Heart left ventricle (tissue), 16 donors: ENCODE measurements around the gene CBLC. TPM values are rescaled to one million over a fixed set of nuclear protein-coding genes. Genes with fewer than 3 reads are reported as not detected.

Experiments used
- ATAC-seq, 4 donors: fragments of 200-7000 bp; cut with Tn5 transposase; one replicate each; pipeline ENCODE4 v1.9.1; 2020 to 2022; ENCODE audit warnings: moderate library complexity in 4 of 4, mild to moderate bottlenecking in 3 of 4, moderate number of reproducible peaks in 1 of 4
- DNase-seq, 5 donors: peaks; one replicate each; pipeline ENCODE4 v3.0.0-alpha.2; 2020
- H3K27ac ChIP-seq, 12 donors: fragments of 200-600 bp; sonication (generic) in 4 of 12; one replicate each; pipeline versions ENCODE4 v1.5.0 to v1.8.0; 2016 to 2022; ENCODE audit warnings: mild to moderate bottlenecking in 2 of 12
- H3K27me3 ChIP-seq, 9 donors: fragments of 200-600 bp; sonication (generic) in 2 of 9; one replicate each; pipeline versions ENCODE4 v1.5.1 to v1.8.0; 2016 to 2022; ENCODE audit warnings: mild to moderate bottlenecking in 3 of 9
- H3K36me3 ChIP-seq, 9 donors: fragments of 200-600 bp; sonication (generic) in 2 of 9; one replicate each; pipeline versions ENCODE4 v1.5.0 to v1.8.0; 2018 to 2022; ENCODE audit warnings: mild to moderate bottlenecking in 2 of 9
- H3K4me1 ChIP-seq, 12 donors: fragments of 200-600 bp; sonication (generic) in 4 of 12; one replicate each; pipeline versions ENCODE4 v1.5.0 to v1.8.0; 2016 to 2022; ENCODE audit warnings: mild to moderate bottlenecking in 3 of 12
- H3K4me3 ChIP-seq, 12 donors: fragments of 200-600 bp; sonication (generic) in 4 of 12; one replicate each; pipeline versions ENCODE4 v1.5.0 to v1.8.0; 2017 to 2022; ENCODE audit warnings: mild to moderate bottlenecking in 9 of 12, moderate library complexity in 4 of 12
- H3K9me3 ChIP-seq, 12 donors: fragments of 200-600 bp; sonication (generic) in 4 of 12; one replicate each; pipeline versions ENCODE4 v1.5.0 to v1.8.0; 2016 to 2022; ENCODE audit warnings: mild to moderate bottlenecking in 1 of 12
- CTCF ChIP-seq, 12 donors: fragments of 200-600 bp; sonication (generic) in 4 of 12; IDR thresholded peaks; one replicate each; pipeline versions ENCODE4 v1.5.0 to v1.8.0; 2018 to 2022; ENCODE audit warnings: antibody characterized with exemption in 12 of 12, mild to moderate bottlenecking in 5 of 12
- POLR2A ChIP-seq, 2 donors: fragments of 450-650 bp; IDR thresholded peaks; one replicate each; pipeline ENCODE4 v1.6.1; 2017; ENCODE audit warnings: antibody characterized with exemption in 2 of 2, mild to moderate bottlenecking in 2 of 2, moderate library complexity in 2 of 2
- WGBS, 4 donors: extraction: QIAGEN DNeasy Blood & Tissue Kit in 2 of 4; methylation state at CpG; one replicate each; pipeline versions ENCODE4 v1.1.5 to v1.1.7; 2013 to 2018; 5-methylcytosine and 5-hydroxymethylcytosine counted together
- intact Hi-C, 10 donors: fragments of 100-400 bp; cut with DNase I; formaldehyde crosslinking; loops; one replicate each; pipeline versions ENCODE4 v1.11.1 to v1.14.2; 2022
- polyA plus RNA-seq, 2 donors: library from polyadenylated mRNA; stranded (reverse); fragments of 200-250 nt; gene quantifications; one replicate each; pipeline ENCODE4 v1.2.3, GENCODE V29; 2013
- total RNA-seq, 9 donors: library from RNA; depleted of rRNA in 2 of 9; stranded (reverse); fragments of >200 nt in 2 of 9; fragmentation: NEBNext Ultra II Directional in 3 of 9; extraction: Animal tissue kit (Norgen Biotek cat#: 25700) in 3 of 9; gene quantifications; one replicate each; pipeline versions ENCODE4 v1.1.0 to v1.2.4, GENCODE V29; 2016 to 2023
- donor health status: ischemic (EF 13 %, LVEDD 7.1; RV severe dilation, severe dysfunction).
- donor health status: healthy with polysubstance abuse.
- donor health status: DM: no; HTN: yes; CAD: no.
- donor health status: DM: no; HTN: no; CAD: no.
- donor health status: ischemic (EF 25% LVEDD 6.9; RV normal size, moderate dysfunction).
- donor health status: ischemic (EF 25% LVEDD 5.7; RV mildly dilated, moderate dysfunction).
- donor health status: healthy.
- donor health status: DM: yes; HTN: yes; CAD: no.
- donor health status: ischemic (EF 35%, LVEDD 5.7; RV mildly dilated, moderate dysfunction).
- donor health status: nonischemic (EF 11% LVEDD 7.7; RV severe dilation, severe dysfunction).
- donor health status: DM: yes; HTN: yes; CAD: no.
- donor health status: PGD.
- donor health status: ischemic (EF 29% LVEDD 5.4; RV normal size, mild dysfunction).
- donor health status: nonischemic (EF 23%, LVEDD 6.1; RV moderate dilation, normal function).

CBLC gene
- total and polyA plus RNA-seq, 11 donors: 0.04 TPM; not detected in 10

- H3K36me3 ChIP-seq: no peaks in the 10 kb centered on the region
- H3K9me3 ChIP-seq: no peaks in the 10 kb centered on the region
- no peak for ATAC-seq
- DNase-seq: no peak
- TF ChIP-seq CTCF (IDR thresholded peaks at IDR 0.05): no peak
- TF ChIP-seq POLR2A (IDR thresholded peaks at IDR 0.05): no peak
- H3K4me3 ChIP-seq: no peak overlapping the region
- no peaks in the 10 kb centered on the region for H3K27me3 ChIP-seq
- intact Hi-C loops: loop anchor here in 6 of 10 donors (2.0 to 10.0 kb wide), 3 partner anchors 24 to 170 kb away; partner anchors contain the start of genes BCAM (in 1 of the 6) and CLPTM1 (in 1 of the 6)
- H3K27ac ChIP-seq: no peak overlapping the region
- peaks cover 0 to 9% (median 4%) of the 10 kb centered on the region in 12 donors for H3K4me1 ChIP-seq
- 79 to 81% (median 80%) methylated on average over 3 of the region's 3 CpGs for WGBS, 4 donors
Measured at GRCh38 chr19:44785271-44785670, 7.6 kb downstream of the CBLC start.

GRCh38 chr19:44785993-44786392 is 8.3 kb downstream of the CBLC start:
- no peak for TF ChIP-seq POLR2A (IDR thresholded peaks at IDR 0.05)
- no peak for TF ChIP-seq CTCF (IDR thresholded peaks at IDR 0.05)
- H3K27me3 ChIP-seq: no peaks in the 10 kb centered on the region
- intact Hi-C loops: loop anchor here in 6 of 10 donors (2.0 to 10.0 kb wide), 3 partner anchors 23 to 169 kb away; partner anchors contain the start of genes BCAM (in 1 of the 6) and CLPTM1 (in 1 of the 6)
- peaks cover 0 to 9% (median 4%) of the 10 kb centered on the region in 12 donors for H3K4me1 ChIP-seq
- no peak overlapping the region for H3K4me3 ChIP-seq
- no peaks in the 10 kb centered on the region for H3K36me3 ChIP-seq
- H3K27ac ChIP-seq: no peak overlapping the region
- ATAC-seq (no peak), DNase-seq (no peak)
- WGBS, 4 donors: 92 to 95% (median 94%) methylated on average over 15 of the region's 15 CpGs
- no peaks in the 10 kb centered on the region for H3K9me3 ChIP-seq

- ATAC-seq (no peak), DNase-seq (no peak)
- no peaks in the 10 kb centered on the region for H3K36me3 ChIP-seq
- intact Hi-C loops: loop anchor here in 1 of 10 donors (10.0 kb wide), 1 partner anchor 166 kb away; the partner anchor contains the start of gene CLPTM1
- H3K27ac ChIP-seq: no peak overlapping the region
- no peak for TF ChIP-seq CTCF (IDR thresholded peaks at IDR 0.05)
- TF ChIP-seq POLR2A (IDR thresholded peaks at IDR 0.05): no peak
- 91 to 99% (median 94%) methylated on average over 5 to 6 of the region's 6 CpGs for WGBS, 4 donors
- H3K27me3 ChIP-seq: no peaks in the 10 kb centered on the region
- no peak overlapping the region for H3K4me3 ChIP-seq
- no peaks in the 10 kb centered on the region for H3K9me3 ChIP-seq
- peaks cover 0 to 9% (median 4%) of the 10 kb centered on the region in 12 donors for H3K4me1 ChIP-seq
Measured at GRCh38 chr19:44788971-44789370, 11.3 kb downstream of the CBLC start.

GRCh38 chr19:44789943-44790483 is 12.3 kb downstream of the CBLC start:
- TF ChIP-seq POLR2A (IDR thresholded peaks at IDR 0.05): no peak
- TF ChIP-seq CTCF (IDR thresholded peaks at IDR 0.05): no peak
- WGBS, 4 donors: 82 to 83% (median 82%) methylated on average over 13 of the region's 13 CpGs
- Histone ChIP-seq H3K9me3 (no peaks in the 10 kb centered on the region), H3K4me3 (no peak overlapping the region), H3K4me1 (no peaks in the 10 kb centered on the region), H3K27me3 (no peaks in the 10 kb centered on the region), H3K36me3 (no peaks in the 10 kb centered on the region), H3K27ac (no peak overlapping the region)
- ATAC-seq (no peak), DNase-seq (no peak)
- intact Hi-C loops: loop anchor here in 1 of 10 donors (10.0 kb wide), 1 partner anchor 165 kb away; the partner anchor contains the start of gene CLPTM1
